GM21619 (cell line): ENCODE measurements around the gene KCNMA1.

ENCODE experiments used
- ATAC-seq: cut with Tn5 transposase; IDR thresholded peaks from one replicate; pipeline ENCODE4 v1.9.1; 2021; ENCODE audit not compliant: unreplicated experiment

Gene KCNMA1

DNA sequence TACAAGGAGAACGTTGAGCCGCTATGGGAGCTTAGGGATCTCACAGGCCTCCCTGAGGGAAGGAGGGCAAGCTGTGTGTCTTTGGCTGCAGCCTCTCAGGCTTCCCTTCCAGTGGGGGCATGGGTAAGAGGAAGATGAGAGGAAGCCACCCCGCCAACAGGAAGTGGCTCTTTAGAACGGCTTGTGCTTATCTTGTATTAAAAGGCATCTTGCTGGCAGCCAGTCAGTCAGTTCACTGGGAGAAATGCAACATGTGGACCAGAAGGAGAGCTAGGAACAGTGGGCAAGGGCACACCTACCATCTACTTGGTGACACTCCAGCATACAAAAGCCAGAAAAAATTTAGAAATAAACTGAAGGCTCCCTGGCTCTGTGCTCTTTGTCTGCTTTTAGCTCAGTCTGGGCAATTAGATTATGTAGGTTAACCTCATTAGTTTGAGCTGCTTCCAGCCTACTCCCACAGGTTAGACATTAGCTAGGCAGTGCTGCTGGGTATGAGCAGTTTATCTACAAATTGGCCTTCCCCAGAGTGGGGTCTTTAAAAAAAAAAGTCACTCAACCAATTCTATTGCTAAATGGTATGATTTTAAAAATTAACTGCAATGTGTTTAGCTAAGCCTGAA lies 595.9 kb downstream of the KCNMA1 start:
- no peak for ATAC-seq

- no peak for ATAC-seq
These were observed 599.2 kb downstream of the KCNMA1 start for GRCh38 chr10:77038407-77038806.

GRCh38 chr10:77037735-77038403 lies 599.7 kb downstream of the KCNMA1 start:
- no peak for ATAC-seq

GRCh38 chr10:77036993-77037734 lies 600.4 kb downstream of the KCNMA1 start:
- no peak for ATAC-seq

DNA sequence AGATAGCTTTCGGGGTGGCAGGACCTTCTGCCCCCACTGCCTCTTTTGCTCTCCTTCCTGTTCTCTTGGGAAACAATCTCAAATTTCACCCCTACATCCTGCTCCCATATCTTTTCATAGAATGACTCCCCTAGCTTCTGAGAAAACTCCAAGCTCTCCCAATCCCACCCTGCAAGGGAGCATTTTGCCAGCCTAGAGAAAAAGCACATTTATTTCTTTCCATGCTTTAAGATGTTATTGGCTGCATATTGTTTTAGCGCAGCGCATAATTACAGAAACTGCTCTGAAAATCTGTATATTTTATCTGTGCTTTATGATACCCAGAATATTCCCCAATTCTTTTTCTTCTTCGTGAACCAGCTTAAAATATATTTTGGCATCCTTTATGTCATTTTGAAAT lies 601.3 kb downstream of the KCNMA1 start:
- no peak for ATAC-seq

GRCh38 chr10:77034795-77035194 lies 602.8 kb downstream of the KCNMA1 start:
- no peak for ATAC-seq

GRCh38 chr10:77034240-77034639 lies 603.4 kb downstream of the KCNMA1 start:
- no peak for ATAC-seq

DNA sequence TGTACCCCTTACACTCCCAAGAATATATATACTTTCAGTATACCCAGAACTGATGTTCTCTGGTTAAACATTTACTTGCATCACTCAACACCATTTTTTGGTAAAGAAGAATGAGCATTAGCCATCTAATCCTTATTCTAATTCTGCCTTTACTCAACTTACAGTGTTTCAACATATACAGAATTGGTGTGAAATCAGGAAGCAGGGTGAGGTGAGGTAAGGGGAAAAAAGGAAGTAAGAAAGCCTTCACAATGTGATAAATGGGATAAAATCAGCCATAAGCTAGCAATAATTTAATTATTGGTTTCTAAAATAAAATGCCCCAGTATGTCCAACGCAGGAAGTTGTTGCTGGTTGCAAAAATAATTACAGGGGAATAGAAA lies 605.4 kb downstream of the KCNMA1 start:
- ATAC-seq: no peak

DNA sequence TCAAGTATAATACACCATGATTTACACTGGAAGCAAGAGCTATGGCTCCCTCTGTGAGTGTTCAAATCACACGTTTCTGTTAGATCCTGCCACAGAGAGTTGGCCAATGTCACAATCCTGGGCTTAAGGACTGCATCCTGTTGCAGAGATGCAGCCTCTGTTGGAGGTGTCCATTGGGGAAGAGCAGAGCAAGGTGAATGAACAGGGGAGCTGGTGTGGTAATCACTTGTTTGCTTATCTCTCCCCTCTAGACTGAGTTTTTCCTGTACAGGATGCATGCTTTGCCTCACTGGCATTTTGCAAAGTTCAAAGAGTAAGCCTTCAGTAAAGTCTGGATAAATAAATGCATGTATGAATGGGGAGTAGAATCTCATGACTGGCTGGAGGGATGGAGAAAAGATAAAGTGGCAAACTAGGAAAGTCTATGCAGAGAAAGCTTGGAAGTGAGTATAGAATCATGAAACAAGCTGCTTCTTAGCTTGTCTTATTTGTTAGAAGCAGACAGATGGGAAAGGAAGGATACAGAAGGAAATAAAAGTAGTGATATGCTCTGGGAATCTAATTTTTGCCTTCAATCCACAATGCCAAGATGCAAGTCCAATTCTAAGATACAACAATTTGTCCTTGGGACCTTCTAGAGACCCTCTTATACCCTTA lies 605.9 kb downstream of the KCNMA1 start:
- no peak for ATAC-seq

DNA sequence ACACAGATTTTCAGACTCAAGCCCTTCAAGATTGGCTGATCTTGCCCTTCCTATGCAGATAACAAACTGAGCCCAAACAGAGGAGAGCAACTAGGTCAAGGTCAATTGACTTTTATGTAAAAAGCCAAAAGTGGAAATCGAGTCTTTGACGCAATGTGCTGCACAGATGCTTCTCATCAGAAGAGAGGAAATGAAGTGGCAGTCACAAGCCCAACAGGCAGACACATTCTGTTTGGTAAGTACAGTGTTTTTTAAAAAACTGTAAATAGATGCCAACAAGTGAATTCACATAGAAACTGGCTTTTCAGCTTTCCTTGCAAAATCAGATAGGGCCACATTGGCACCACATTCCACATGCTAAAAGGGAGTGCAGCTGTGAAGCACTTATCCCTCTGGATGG lies 606.6 kb downstream of the KCNMA1 start:
- ATAC-seq: no peak

- no peak for ATAC-seq
These were observed 607.6 kb downstream of the KCNMA1 start for GRCh38 chr10:77029777-77030717.

GRCh38 chr10:77028042-77028441 lies 609.6 kb downstream of the KCNMA1 start:
- ATAC-seq: no peak

- ATAC-seq: peak; percentile 86
These were observed 610.0 kb downstream of the KCNMA1 start for GRCh38 chr10:77027576-77027975.

- ATAC-seq: no peak
These were observed 610.5 kb downstream of the KCNMA1 start for GRCh38 chr10:77027141-77027540.

GRCh38 chr10:77026148-77026547 lies 611.5 kb downstream of the KCNMA1 start:
- ATAC-seq: no peak

- ATAC-seq: no peak
These were observed 613.1 kb downstream of the KCNMA1 start for GRCh38 chr10:77024461-77024860.

GRCh38 chr10:77023396-77023795 lies 614.2 kb downstream of the KCNMA1 start:
- no peak for ATAC-seq

DNA sequence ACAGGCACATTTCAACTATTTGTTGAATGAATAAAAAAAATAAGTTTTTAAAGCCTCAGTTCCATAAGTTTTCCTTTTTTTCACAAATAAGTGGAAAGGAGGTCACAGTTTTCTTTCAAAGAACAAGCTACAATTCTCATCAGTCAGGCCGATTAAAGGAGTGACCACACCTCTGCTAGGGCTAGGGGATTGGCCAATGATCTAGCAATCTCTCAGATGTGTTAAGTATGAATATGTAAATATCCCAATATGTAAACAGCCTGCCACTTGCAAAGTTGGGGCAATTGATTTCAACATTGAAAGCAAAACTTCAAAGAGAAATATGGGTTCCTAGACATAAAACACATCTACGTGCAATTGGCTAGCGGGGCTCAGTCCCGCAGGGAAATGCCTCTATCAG lies 614.9 kb downstream of the KCNMA1 start:
- no peak for ATAC-seq

DNA sequence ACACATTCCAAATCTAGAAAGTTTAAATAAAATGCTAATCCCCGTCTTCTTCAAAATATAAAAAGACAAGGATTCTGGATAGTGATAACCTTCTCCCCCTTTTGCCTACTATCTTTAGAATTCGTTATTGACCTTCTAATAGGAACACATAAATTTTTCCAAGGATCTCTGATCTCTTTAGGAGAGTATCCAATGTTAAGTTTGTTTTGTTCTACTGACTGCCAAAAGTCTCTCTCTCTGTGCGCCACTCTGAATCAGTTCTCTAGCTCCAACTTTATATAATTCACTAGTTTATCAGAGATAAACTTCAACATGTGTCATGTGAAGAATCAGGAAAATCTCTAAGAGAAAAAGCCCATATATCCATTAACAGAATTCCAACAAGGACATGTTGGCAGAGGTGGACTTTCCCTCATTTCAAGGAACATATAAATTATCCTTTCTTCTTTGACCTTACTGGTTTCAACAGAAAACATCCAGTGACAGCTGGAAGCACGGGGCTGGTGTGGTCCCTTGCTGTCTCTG lies 615.6 kb downstream of the KCNMA1 start:
- ATAC-seq: no peak

DNA sequence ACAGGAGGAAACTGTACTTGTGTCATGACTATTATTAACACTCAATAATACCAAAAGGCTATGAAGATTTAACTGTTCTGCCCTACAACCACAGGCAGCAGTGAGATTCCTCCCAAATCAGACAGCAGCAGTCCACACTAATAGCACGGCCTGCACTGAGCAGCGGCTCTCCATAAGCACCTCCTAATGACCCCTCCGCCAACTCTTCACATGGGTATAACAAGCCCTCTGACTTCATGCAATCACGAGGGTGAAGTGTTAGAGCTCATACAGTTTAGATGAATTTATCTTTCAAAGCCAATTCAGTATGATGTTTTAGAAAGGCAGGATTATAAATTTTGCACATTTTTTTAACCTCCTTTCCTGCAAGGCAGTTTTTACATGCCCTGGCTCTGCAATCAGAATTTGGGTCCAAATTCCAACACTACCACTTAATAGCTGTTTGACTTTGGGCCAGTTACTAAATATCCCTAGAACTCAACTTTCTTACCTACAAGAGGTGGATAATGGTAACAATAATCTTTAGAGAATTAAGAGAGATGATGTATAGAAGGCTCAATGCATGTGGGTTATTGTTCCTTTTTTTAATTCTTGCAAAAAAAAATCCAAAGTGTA lies 617.1 kb downstream of the KCNMA1 start:
- ATAC-seq: no peak
